ENCODE results near the gene EBF3.

EBF3 gene

GRCh38 chr10:129917936-129918335 lies 46.1 kb downstream of the EBF3 start:
- H3K4me3 Mint-ChIP-seq = no peak overlapping the region
- no peak overlapping the region for H3K27ac Mint-ChIP-seq
- H3K9me3 Mint-ChIP-seq = no peaks in the 10 kb centered on the region
- H3K36me3 Mint-ChIP-seq = no peaks in the 10 kb centered on the region
- H3K4me1 Mint-ChIP-seq = no peaks in the 10 kb centered on the region
- no peaks in the 10 kb centered on the region for H3K27me3 Mint-ChIP-seq

- no peak overlapping the region for H3K27ac Mint-ChIP-seq
- H3K4me3 Mint-ChIP-seq = no peak overlapping the region
- H3K27me3 Mint-ChIP-seq = no peaks in the 10 kb centered on the region
- H3K4me1 Mint-ChIP-seq = no peaks in the 10 kb centered on the region
- H3K9me3 Mint-ChIP-seq = no peaks in the 10 kb centered on the region
- no peaks in the 10 kb centered on the region for H3K36me3 Mint-ChIP-seq
Measured at GRCh38 chr10:129916506-129916995, 47.5 kb downstream of the EBF3 start.

- Mint-ChIP-seq H3K9me3 (no peaks in the 10 kb centered on the region), H3K4me1 (no peaks in the 10 kb centered on the region), H3K27me3 (no peaks in the 10 kb centered on the region), H3K36me3 (no peaks in the 10 kb centered on the region), H3K27ac (no peak overlapping the region), H3K4me3 (no peak overlapping the region)
Measured at GRCh38 chr10:129915526-129916378, 48.3 kb downstream of the EBF3 start.

GRCh38 chr10:129914960-129915359 lies 49.1 kb downstream of the EBF3 start:
- Mint-ChIP-seq H3K36me3 (no peaks in the 10 kb centered on the region), H3K4me3 (no peak overlapping the region), H3K27ac (no peak overlapping the region), H3K9me3 (no peaks in the 10 kb centered on the region), H3K27me3 (no peaks in the 10 kb centered on the region), H3K4me1 (no peaks in the 10 kb centered on the region)

GRCh38 chr10:129914153-129914855 lies 49.8 kb downstream of the EBF3 start:
- no peaks in the 10 kb centered on the region for H3K4me1 Mint-ChIP-seq
- no peak overlapping the region for H3K27ac Mint-ChIP-seq
- H3K36me3 Mint-ChIP-seq = no peaks in the 10 kb centered on the region
- no peak overlapping the region for H3K4me3 Mint-ChIP-seq
- no peaks in the 10 kb centered on the region for H3K9me3 Mint-ChIP-seq
- no peaks in the 10 kb centered on the region for H3K27me3 Mint-ChIP-seq

GRCh38 chr10:129912986-129913695 lies 50.9 kb downstream of the EBF3 start:
- no peaks in the 10 kb centered on the region for H3K9me3 Mint-ChIP-seq
- no peaks in the 10 kb centered on the region for H3K4me1 Mint-ChIP-seq
- H3K4me3 Mint-ChIP-seq = no peak overlapping the region
- no peaks in the 10 kb centered on the region for H3K36me3 Mint-ChIP-seq
- H3K27me3 Mint-ChIP-seq = no peaks in the 10 kb centered on the region
- no peak overlapping the region for H3K27ac Mint-ChIP-seq

GRCh38 chr10:129912166-129912917 lies 51.7 kb downstream of the EBF3 start:
- no peaks in the 10 kb centered on the region for H3K27me3 Mint-ChIP-seq
- no peaks in the 10 kb centered on the region for H3K36me3 Mint-ChIP-seq
- no peak overlapping the region for H3K27ac Mint-ChIP-seq
- no peak overlapping the region for H3K4me3 Mint-ChIP-seq
- H3K4me1 Mint-ChIP-seq = no peaks in the 10 kb centered on the region
- H3K9me3 Mint-ChIP-seq = no peaks in the 10 kb centered on the region

- no peak overlapping the region for H3K4me3 Mint-ChIP-seq
- no peaks in the 10 kb centered on the region for H3K4me1 Mint-ChIP-seq
- no peaks in the 10 kb centered on the region for H3K9me3 Mint-ChIP-seq
- H3K27ac Mint-ChIP-seq = no peak overlapping the region
- no peaks in the 10 kb centered on the region for H3K36me3 Mint-ChIP-seq
- H3K27me3 Mint-ChIP-seq = no peaks in the 10 kb centered on the region
Measured at GRCh38 chr10:129911451-129912165, 52.5 kb downstream of the EBF3 start.

- Mint-ChIP-seq H3K9me3 (no peaks in the 10 kb centered on the region), H3K27me3 (peaks cover 2% of the 10 kb centered on the region), H3K27ac (no peak overlapping the region), H3K4me1 (no peaks in the 10 kb centered on the region), H3K4me3 (no peak overlapping the region), H3K36me3 (no peaks in the 10 kb centered on the region)
Measured at GRCh38 chr10:129910861-129911260, 53.2 kb downstream of the EBF3 start.

GRCh38 chr10:129909531-129910256 lies 54.4 kb downstream of the EBF3 start:
- Mint-ChIP-seq H3K27ac (no peak overlapping the region), H3K4me3 (no peak overlapping the region), H3K36me3 (no peaks in the 10 kb centered on the region), H3K27me3 (peaks cover 2% of the 10 kb centered on the region), H3K4me1 (no peaks in the 10 kb centered on the region), H3K9me3 (no peaks in the 10 kb centered on the region)

- H3K27ac Mint-ChIP-seq = no peak overlapping the region
- peaks cover 2% of the 10 kb centered on the region for H3K27me3 Mint-ChIP-seq
- no peaks in the 10 kb centered on the region for H3K4me1 Mint-ChIP-seq
- no peaks in the 10 kb centered on the region for H3K9me3 Mint-ChIP-seq
- no peak overlapping the region for H3K4me3 Mint-ChIP-seq
- no peaks in the 10 kb centered on the region for H3K36me3 Mint-ChIP-seq
Measured at GRCh38 chr10:129909080-129909479, 55.0 kb downstream of the EBF3 start.

GRCh38 chr10:129908406-129908805 lies 55.7 kb downstream of the EBF3 start:
- H3K4me1 Mint-ChIP-seq = no peaks in the 10 kb centered on the region
- H3K27ac Mint-ChIP-seq = no peak overlapping the region
- peaks cover 2% of the 10 kb centered on the region for H3K27me3 Mint-ChIP-seq
- no peaks in the 10 kb centered on the region for H3K9me3 Mint-ChIP-seq
- H3K4me3 Mint-ChIP-seq = no peak overlapping the region
- no peaks in the 10 kb centered on the region for H3K36me3 Mint-ChIP-seq

- Mint-ChIP-seq H3K4me3 (no peak overlapping the region), H3K27ac (no peak overlapping the region), H3K27me3 (peaks cover 4% of the 10 kb centered on the region), H3K4me1 (no peaks in the 10 kb centered on the region), H3K36me3 (no peaks in the 10 kb centered on the region), H3K9me3 (no peaks in the 10 kb centered on the region)
Measured at GRCh38 chr10:129905553-129905952, 58.5 kb downstream of the EBF3 start.

- Mint-ChIP-seq H3K4me3 (no peak overlapping the region), H3K36me3 (no peaks in the 10 kb centered on the region), H3K9me3 (no peaks in the 10 kb centered on the region), H3K27ac (no peak overlapping the region), H3K4me1 (no peaks in the 10 kb centered on the region), H3K27me3 (peaks cover 8% of the 10 kb centered on the region)
Measured at GRCh38 chr10:129904323-129904722, 59.8 kb downstream of the EBF3 start.

All from activated naive CD4-positive, alpha-beta T cell treated with anti-CD3 and anti-CD28 coated beads, Interleukin-2, amount 50 U/mL, for 24 hours (primary cell).